ENCODE results near the gene CTCFL. TPM values are rescaled to one million over a fixed set of nuclear protein-coding genes. Genes with fewer than 3 reads are reported as not detected.
"Not testable (repeated sequence)": the region's sequence is repeated elsewhere in the genome, so short reads cannot be mapped to it uniquely, and the experiment has no call there.

The CTCFL gene
- total RNA-seq, 1 donor from 2014 or later = not detected

DNA sequence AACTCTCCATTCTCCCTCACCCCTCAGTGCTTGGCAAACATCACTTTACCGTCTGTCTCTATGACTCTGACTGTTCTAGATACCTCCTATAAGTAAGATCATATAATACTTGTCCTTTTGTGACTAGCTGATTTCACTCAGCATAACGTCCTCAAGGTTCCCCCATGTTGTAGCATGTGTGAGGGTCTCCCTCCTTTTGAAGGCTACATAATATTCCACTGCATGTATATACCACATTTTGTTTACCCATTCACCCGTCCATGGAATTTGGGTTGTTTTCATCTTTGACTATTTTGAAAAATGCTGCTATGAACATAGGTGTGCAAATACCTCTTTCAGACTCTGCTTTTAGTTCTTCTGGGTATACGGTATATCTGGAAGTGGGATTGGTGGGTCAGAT, 28.3 kb downstream of the CTCFL start:
- no peaks in the 10 kb centered on the region for H3K9me3 ChIP-seq
- TF ChIP-seq, protein P1, sequence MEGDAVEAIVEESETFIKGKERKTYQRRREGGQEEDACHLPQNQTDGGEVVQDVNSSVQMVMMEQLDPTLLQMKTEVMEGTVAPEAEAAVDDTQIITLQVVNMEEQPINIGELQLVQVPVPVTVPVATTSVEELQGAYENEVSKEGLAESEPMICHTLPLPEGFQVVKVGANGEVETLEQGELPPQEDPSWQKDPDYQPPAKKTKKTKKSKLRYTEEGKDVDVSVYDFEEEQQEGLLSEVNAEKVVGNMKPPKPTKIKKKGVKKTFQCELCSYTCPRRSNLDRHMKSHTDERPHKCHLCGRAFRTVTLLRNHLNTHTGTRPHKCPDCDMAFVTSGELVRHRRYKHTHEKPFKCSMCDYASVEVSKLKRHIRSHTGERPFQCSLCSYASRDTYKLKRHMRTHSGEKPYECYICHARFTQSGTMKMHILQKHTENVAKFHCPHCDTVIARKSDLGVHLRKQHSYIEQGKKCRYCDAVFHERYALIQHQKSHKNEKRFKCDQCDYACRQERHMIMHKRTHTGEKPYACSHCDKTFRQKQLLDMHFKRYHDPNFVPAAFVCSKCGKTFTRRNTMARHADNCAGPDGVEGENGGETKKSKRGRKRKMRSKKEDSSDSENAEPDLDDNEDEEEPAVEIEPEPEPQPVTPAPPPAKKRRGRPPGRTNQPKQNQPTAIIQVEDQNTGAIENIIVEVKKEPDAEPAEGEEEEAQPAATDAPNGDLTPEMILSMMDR (IDR thresholded peaks at IDR 0.05) = no peak
- no peak for ATAC-seq
- no peak overlapping the region for H3K4me3 ChIP-seq
- DNase-seq = no peak
- no peak overlapping the region for H3K27ac ChIP-seq
- no peaks in the 10 kb centered on the region for H3K36me3 ChIP-seq
- intact Hi-C loops (cut with DNase I) = no loop called here
- peaks cover 14% of the 10 kb centered on the region for H3K27me3 ChIP-seq
- no peaks in the 10 kb centered on the region for H3K4me1 ChIP-seq

DNA sequence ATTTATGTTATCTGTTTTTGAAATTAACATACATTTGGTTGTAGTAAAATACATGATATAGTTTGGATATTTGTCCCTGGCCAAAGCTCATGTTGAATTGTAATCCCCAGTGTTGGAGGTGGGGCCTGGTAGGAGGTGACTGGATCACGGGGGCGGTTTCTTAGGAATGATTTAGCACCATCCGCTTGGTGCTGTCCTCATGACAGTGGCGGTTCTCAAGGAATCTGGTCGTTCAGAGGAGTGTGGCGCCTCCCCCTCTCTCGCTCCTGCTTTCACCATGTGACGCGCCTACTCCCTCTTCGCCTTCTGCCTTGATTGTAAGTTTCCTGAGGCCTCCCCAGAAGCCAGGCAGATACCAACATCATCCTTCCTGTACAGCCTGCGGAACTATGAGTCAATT, 29.0 kb downstream of the CTCFL start:
- no peak overlapping the region for H3K27ac ChIP-seq
- intact Hi-C loops (cut with DNase I) = loop anchor here (2.0 kb wide), 1 partner anchor 113 kb away; no protein-coding TSS in a partner anchor
- peaks cover 14% of the 10 kb centered on the region for H3K27me3 ChIP-seq
- H3K36me3 ChIP-seq = no peaks in the 10 kb centered on the region
- ATAC-seq (no peak), DNase-seq (no peak)
- H3K9me3 ChIP-seq = no peaks in the 10 kb centered on the region
- no peaks in the 10 kb centered on the region for H3K4me1 ChIP-seq
- no peak overlapping the region for H3K4me3 ChIP-seq
- TF ChIP-seq, protein P1 (IDR thresholded peaks at IDR 0.05) = no peak

DNA sequence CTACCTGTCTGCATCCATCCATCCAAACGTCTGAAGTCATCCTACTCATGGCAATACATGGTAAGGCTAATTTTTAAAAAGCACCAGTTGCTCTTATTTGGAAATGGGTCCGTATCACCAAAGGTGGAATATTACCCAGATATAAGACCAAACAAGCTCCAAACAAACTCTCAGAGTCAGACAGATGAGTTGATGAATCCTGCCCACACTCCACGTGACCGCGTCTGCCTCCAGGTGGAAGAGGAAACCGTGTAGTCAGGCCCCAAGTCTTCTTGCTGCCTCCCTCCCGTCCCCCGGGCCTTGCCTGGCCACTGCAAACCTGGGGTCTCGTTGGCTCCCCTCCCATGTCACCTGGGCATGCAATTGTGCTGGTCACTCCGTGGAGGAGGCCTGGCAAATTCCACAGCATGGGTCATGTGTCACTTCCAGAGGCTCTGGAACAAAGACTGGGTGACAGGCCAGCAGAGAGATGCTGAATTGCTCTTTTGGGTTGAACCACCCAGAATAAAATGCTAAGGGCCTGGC, 31.8 kb downstream of the CTCFL start:
- ATAC-seq (no peak), DNase-seq (no peak)
- Histone ChIP-seq H3K27me3 (no peaks in the 10 kb centered on the region), H3K4me1 (no peaks in the 10 kb centered on the region), H3K36me3 (no peaks in the 10 kb centered on the region), H3K4me3 (no peak overlapping the region), H3K9me3 (no peaks in the 10 kb centered on the region), H3K27ac (no peak overlapping the region)
- intact Hi-C loops (cut with DNase I) = no loop called here
- TF ChIP-seq, protein P1 (IDR thresholded peaks at IDR 0.05) = no peak

DNA sequence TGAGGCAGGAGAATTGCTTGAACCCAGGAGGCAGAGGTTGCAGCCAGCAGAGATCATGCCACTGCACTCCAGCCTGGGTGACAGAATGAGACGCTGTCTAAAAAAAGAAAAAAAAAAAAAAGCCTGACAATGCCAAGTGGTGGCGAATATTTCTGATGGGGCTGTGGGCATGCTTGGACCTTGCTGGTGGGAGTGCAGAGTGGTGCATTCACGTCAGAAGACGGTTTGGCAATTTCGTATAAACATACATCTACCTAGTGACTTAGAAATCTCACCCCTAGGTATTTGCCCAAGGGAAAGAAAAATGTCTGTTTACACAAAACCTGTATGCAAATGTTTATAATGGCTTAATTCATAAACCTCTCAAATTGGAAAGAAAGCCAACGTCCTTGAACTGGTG, 33.6 kb downstream of the CTCFL start:
- Histone ChIP-seq H3K9me3 (no peaks in the 10 kb centered on the region), H3K27me3 (no peaks in the 10 kb centered on the region), H3K4me1 (no peaks in the 10 kb centered on the region), H3K27ac (no peak overlapping the region), H3K36me3 (no peaks in the 10 kb centered on the region), H3K4me3 (no peak overlapping the region)
- DNase-seq = no peak
- no peak for ATAC-seq
- TF ChIP-seq, protein P1 (IDR thresholded peaks at IDR 0.05) = no peak
- intact Hi-C loops (cut with DNase I) = no loop called here

DNA sequence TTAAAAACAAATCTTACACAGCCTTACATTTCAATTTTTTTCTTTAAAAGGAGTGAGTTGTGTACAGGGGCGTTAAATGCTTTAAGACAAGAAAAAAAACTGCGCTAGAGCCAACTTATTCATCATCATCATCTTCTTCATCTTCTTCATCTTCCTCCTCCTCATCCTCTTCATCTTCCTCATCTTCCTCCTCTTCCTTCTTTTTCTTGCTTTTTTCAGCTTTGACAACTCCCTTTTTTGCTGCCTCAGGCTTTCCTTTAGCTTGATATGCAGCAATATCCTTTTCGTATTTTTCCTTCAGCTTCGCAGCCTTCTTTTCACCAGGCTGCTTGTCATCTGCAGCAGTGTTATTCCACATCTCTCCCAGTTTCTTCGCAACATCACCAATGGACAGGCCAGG, 36.7 kb downstream of the CTCFL start:
- not testable (repeated sequence) for DNase-seq

DNA sequence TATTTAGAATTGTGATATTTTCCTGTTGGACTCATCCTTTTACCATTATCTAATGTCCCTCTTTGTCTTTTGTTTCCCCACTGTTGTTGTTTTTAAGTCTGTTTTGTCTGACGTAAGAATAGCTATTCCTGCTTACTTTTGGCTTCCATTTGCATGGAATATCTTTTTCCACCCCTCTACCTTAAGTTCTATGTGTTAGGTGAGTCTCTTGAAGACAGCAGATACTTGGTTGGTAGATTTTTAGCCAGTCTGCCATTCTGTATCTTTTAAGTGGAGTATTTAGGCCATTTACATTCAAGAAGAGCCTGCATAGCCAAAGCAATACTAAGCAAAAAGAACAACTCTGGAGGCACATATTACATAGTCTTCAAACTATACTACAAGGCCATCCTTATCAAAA, 39.2 kb downstream of the CTCFL start:
- TF ChIP-seq, protein P1 (IDR thresholded peaks at IDR 0.05) = no peak
- H3K9me3 ChIP-seq = no peaks in the 10 kb centered on the region
- no peak for ATAC-seq
- no peak overlapping the region for H3K27ac ChIP-seq
- intact Hi-C loops (cut with DNase I) = no loop called here
- H3K4me1 ChIP-seq = no peaks in the 10 kb centered on the region
- H3K4me3 ChIP-seq = no peak overlapping the region
- no peaks in the 10 kb centered on the region for H3K36me3 ChIP-seq
- DNase-seq = no peak
- no peaks in the 10 kb centered on the region for H3K27me3 ChIP-seq

More for the DNA sequence above, 36.7 kb downstream of the CTCFL start:
- ATAC-seq; H3K27ac ChIP-seq; intact Hi-C loops (cut with DNase I); H3K9me3 ChIP-seq; H3K4me1 ChIP-seq; H3K4me3 ChIP-seq; H3K36me3 ChIP-seq; H3K27me3 ChIP-seq: not testable (repeated sequence)
